ENCODE results near the gene SKP2.

- TF ChIP-seq POLR2AphosphoS5 (IDR thresholded peaks at IDR 0.05) = no peak
- no peak for TF ChIP-seq CTCF (IDR thresholded peaks at IDR 0.05)
Measured at GRCh38 chr5:36193746-36194145, 41.8 kb downstream of the SKP2 start.

Measured in upper lobe of left lung (tissue), 4 donors.